Muscle of leg (tissue), 11 donors: ENCODE measurements around the gene ERAP2. TPM values are rescaled to one million over a fixed set of nuclear protein-coding genes. Genes with fewer than 3 reads are reported as not detected.

Experiments used
- DNase-seq: peaks from one replicate; pipeline ENCODE4 v3.0.0; 2013
- H3K27ac ChIP-seq: one replicate; pipeline ENCODE4 v1.5.1; 2013; ENCODE audit warnings: mild to moderate bottlenecking, low read length, control low read depth
- H3K27me3 ChIP-seq: one replicate; pipeline ENCODE4 v1.6.1; 2013; ENCODE audit warnings: low read length; ENCODE audit not compliant: control insufficient read depth, insufficient read depth
- H3K36me3 ChIP-seq: one replicate; pipeline ENCODE4 v1.6.1; 2013; ENCODE audit warnings: low read length; ENCODE audit not compliant: control insufficient read depth, insufficient read depth
- H3K4me1 ChIP-seq: one replicate; pipeline ENCODE4 v1.6.1; 2013; ENCODE audit warnings: low read length; ENCODE audit not compliant: control insufficient read depth, insufficient read depth
- H3K4me3 ChIP-seq: one replicate; pipeline ENCODE4 v1.5.1; 2013; ENCODE audit warnings: low read length, control low read depth
- H3K9me3 ChIP-seq: replicated peaks from 2 replicates; pipeline ENCODE4 v1.6.1; 2013; ENCODE audit warnings: low read depth, low read length; ENCODE audit not compliant: control insufficient read depth
- WGBS: methylation state at CpG from one replicate; pipeline ENCODE4 v1.1.5; 2013; ENCODE audit warnings: missing lambda C conversion rate; ENCODE audit not compliant: insufficient coverage; 5-methylcytosine and 5-hydroxymethylcytosine counted together
- polyA plus RNA-seq, 8 donors: library from polyadenylated mRNA; unstranded; fragments of 120-200 nt; gene quantifications; one replicate each; pipeline versions ENCODE4 v1.2.1 to v1.2.3, GENCODE V29; 2013; ENCODE audit warnings: inconsistent platforms in 1 of 8, low replicate concordance in 1 of 8; ENCODE audit not compliant: insufficient read length in 8 of 8, insufficient read depth in 1 of 8
- total RNA-seq: library from RNA; stranded (reverse); fragments of 120-200 nt; gene quantifications from one replicate; pipeline ENCODE4 v1.2.4, GENCODE V29; 2013

ERAP2 gene
- total and polyA plus RNA-seq, 9 donors, result 1.2 to 15.4 (median 8.2) TPM

DNA sequence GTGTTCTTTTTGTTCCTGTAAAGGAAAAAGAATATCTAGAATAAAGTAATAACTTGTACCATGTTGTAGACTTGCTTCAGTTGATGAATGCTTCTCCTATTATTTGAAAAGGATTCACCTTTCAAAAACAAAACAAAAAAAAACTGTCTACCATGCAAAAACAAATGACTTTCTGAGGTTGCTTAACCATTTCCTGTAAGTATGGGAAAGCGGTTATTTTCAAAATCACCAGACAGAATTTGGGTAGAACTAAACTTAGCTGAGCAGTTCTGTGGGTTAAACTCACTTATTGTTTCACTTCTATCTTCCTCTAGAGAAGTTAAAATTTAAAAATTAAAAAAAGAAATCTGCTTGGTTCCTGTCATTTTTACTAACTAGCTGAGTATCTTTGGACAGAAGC lies 84.8 kb downstream of the ERAP2 start:
- Histone ChIP-seq H3K36me3 (no peaks in the 10 kb centered on the region), H3K4me3 (no peak overlapping the region), H3K27me3 (no peaks in the 10 kb centered on the region), H3K27ac (no peak overlapping the region), H3K4me1 (peaks cover 10% of the 10 kb centered on the region), H3K9me3 (no peaks in the 10 kb centered on the region)
- WGBS, result no CpG with 5 or more reads among the region's 1 CpG
- peak; percentile 23 for DNase-seq

DNA sequence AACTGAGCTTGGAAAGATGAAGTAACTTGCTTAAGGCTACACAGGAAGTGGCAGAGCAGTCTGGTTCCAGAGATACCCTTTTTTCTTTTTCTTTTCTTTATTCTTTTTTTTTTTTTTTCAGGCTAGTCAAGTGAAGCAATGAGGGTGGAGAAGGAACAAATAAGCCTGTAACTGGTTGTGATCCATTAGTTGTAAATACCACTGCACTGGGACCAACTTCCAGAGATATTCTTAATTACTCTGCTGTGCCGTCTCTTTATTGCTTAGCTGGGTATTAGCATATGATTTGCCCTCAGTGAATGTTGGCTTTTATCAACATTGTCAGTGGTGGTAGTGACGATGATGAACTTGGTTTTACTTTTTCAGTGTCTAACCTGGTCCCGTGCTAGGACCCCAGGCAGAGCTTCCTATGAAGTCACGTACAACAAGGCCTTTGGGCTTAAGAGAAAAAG lies 86.3 kb downstream of the ERAP2 start:
- no peaks in the 10 kb centered on the region for H3K27me3 ChIP-seq
- peaks cover 10% of the 10 kb centered on the region for H3K4me1 ChIP-seq
- H3K27ac ChIP-seq, result peak overlapping the region; percentile 88
- no peaks in the 10 kb centered on the region for H3K9me3 ChIP-seq
- no peaks in the 10 kb centered on the region for H3K36me3 ChIP-seq
- peak; percentile 43 for DNase-seq
- no peak overlapping the region for H3K4me3 ChIP-seq
- 67% methylated on average over 1 of the region's 4 CpGs for WGBS

DNA sequence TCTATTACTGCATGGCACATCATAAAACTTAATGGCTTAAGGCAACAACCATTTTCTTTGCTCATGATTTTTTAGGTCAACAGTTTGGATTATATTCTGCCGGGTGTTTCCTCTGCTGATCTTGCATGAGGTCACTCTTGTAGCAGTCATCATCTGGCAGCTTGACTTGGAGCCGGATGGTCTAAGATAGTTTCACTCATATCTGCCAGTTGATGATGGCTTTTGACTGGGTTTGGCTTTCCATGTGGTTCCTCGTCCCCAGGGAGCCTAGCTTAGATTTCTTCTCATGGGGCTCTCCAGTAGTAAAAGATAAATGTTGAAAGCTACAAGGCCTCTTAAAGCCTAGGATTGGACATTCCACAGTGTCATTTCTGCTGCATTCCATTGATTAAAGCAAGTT lies 87.0 kb downstream of the ERAP2 start:
- Histone ChIP-seq H3K27ac (peak overlapping the region; percentile 88), H3K36me3 (no peaks in the 10 kb centered on the region), H3K4me3 (no peak overlapping the region), H3K9me3 (no peaks in the 10 kb centered on the region), H3K27me3 (no peaks in the 10 kb centered on the region), H3K4me1 (peaks cover 12% of the 10 kb centered on the region)
- WGBS, result 36% methylated on average over 2 of the region's 3 CpGs
- peak; percentile 91 for DNase-seq

DNA sequence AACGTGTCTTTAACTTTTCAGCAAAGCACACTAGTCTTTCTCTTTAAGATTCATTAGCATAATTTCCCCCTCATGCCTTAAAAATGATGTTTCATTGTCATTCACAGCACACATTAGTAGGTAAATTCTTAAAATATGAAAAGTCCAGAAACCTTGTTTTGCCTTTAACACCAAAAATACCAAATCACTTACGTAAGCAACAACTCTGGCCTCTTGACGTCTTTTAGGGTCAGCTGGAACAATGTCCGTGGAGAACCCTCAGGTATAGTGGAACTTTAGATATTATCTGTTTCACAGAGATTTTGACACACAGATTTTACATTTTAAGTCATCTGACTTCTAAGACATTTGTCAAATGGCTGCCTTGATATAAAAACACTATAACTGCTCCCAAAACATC lies 90.5 kb downstream of the ERAP2 start:
- WGBS, result no CpG with 5 or more reads among the region's 4 CpGs
- DNase-seq, result no peak
- Histone ChIP-seq H3K27ac (no peak overlapping the region), H3K9me3 (no peaks in the 10 kb centered on the region), H3K27me3 (no peaks in the 10 kb centered on the region), H3K4me1 (peaks cover 15% of the 10 kb centered on the region), H3K4me3 (no peak overlapping the region), H3K36me3 (no peaks in the 10 kb centered on the region)

DNA sequence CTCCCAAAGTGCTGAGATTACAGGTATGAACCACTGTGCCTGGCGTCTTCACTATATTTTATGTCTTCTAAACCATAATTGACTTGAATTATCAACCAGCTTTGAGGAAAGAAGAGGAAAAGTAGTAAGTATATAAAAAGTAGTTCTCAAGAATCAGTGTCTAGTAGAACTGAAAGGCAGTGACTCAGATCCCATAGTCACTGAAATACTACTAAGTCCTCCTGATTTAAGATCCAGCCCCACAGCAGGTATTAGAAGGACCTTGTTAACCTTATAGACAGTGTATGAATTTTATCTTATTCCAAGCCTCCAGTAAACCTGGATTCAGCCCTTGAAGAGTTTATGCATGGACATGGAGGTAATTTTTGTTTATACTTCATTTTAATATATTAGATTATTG lies 91.1 kb downstream of the ERAP2 start:
- WGBS, result no CpG with 5 or more reads among the region's 1 CpG
- no peak for DNase-seq
- Histone ChIP-seq H3K27ac (peak overlapping the region; percentile 43), H3K36me3 (no peaks in the 10 kb centered on the region), H3K9me3 (no peaks in the 10 kb centered on the region), H3K4me3 (no peak overlapping the region), H3K4me1 (peaks cover 17% of the 10 kb centered on the region), H3K27me3 (no peaks in the 10 kb centered on the region)

DNA sequence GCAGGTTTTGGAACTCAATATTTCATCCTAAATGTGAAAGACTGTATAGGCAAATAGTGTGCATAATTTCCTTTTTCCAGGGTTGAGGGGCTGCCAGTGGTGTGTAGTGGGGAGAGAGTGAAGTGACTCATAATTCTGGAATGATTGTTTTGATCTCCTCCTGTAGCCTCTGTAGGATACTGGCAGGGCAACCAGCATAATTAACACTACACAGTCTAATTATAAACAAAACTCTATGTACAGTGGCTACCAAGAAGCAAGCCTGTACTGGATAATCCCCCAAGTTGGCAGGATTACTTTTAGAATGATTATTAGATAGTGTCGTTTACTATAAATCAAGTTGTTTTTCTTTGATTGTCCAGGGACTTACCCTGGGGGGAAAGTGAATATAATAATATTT lies 91.8 kb downstream of the ERAP2 start:
- Histone ChIP-seq H3K36me3 (no peaks in the 10 kb centered on the region), H3K27ac (peak overlapping the region; percentile 8), H3K4me3 (no peak overlapping the region), H3K9me3 (no peaks in the 10 kb centered on the region), H3K27me3 (no peaks in the 10 kb centered on the region), H3K4me1 (peaks cover 16% of the 10 kb centered on the region)
- no CpG with 5 or more reads among the region's 1 CpG for WGBS
- DNase-seq, result peak; percentile 63

DNA sequence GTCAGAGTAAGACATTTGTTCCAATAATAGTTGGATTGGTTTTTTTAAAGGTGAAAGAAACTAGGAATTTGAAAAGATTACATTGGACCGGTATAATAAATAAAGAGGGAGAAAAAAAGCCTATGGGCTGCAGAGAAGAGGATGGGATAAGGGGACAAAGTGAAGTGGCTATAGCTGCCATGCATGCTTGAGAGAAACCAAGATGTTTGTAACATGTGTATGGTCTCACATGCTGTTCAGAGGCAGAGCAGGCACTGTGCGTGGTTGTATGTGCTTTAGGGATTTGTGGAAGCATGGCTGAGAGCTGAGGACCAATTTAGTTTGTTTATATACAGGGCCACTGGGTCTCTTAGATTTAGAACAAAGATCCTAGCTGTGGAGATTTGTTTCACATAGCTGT lies 92.3 kb downstream of the ERAP2 start:
- H3K36me3 ChIP-seq, result no peaks in the 10 kb centered on the region
- H3K4me1 ChIP-seq, result peaks cover 12% of the 10 kb centered on the region
- no peak overlapping the region for H3K4me3 ChIP-seq
- H3K27me3 ChIP-seq, result no peaks in the 10 kb centered on the region
- DNase-seq, result peak; percentile 38
- H3K27ac ChIP-seq, result peak overlapping the region; percentile 62
- 50% methylated on average over 1 of the region's 2 CpGs for WGBS
- no peaks in the 10 kb centered on the region for H3K9me3 ChIP-seq

Other genes with a start within 250 kb of the ERAP2 start
- gene CAST, start 214.1 kb upstream of the ERAP2 start, total RNA-seq, result 125 TPM
- gene CAST, start 214.1 kb upstream of the ERAP2 start, polyA plus RNA-seq, result 100 to 1,000 TPM in 7 of 8 donors, 10 to 100 TPM in 1; 97.6 to 135 (median 116) TPM
- gene ERAP1, start 68.6 kb upstream of the ERAP2 start, total RNA-seq, result 21.4 TPM
- gene ERAP1, start 68.6 kb upstream of the ERAP2 start, polyA plus RNA-seq, result 10 to 100 TPM; 19.3 to 29.2 (median 22.1) TPM
- gene LNPEP, start 59.6 kb downstream of the ERAP2 start, total RNA-seq, result 33.8 TPM
- 10 to 100 TPM; 12.3 to 21.5 (median 17.5) TPM for gene LNPEP, start 59.6 kb downstream of the ERAP2 start, polyA plus RNA-seq